Posterior vena cava (tissue), 2 donors: Measurements from ENCODE around the gene ATP5ME. TPM values are rescaled to one million over a fixed set of nuclear protein-coding genes. Genes with fewer than 3 reads are reported as not detected.
"Not testable (repeated sequence)": the region's sequence is repeated elsewhere in the genome, so short reads cannot be mapped to it uniquely, and the experiment has no call there.

Source experiments
- DNase-seq: peaks from one replicate; pipeline ENCODE4 v3.0.0-alpha.2; 2020; ENCODE audit warnings: low spot score
- intact Hi-C, 2 donors: fragments of 100-400 bp; cut with DNase I; formaldehyde crosslinking; loops; one replicate each; pipeline versions ENCODE4 v1.14.1 to v1.14.2; 2022 to 2023
- total RNA-seq, 2 donors: library from RNA; stranded (reverse); fragmentation: NEBNext Ultra II Directional; extraction: Animal tissue kit (Norgen Biotek cat#: 25700); gene quantifications; one replicate each; pipeline ENCODE4 v1.2.1, GENCODE V29; 2021
- donor health status: DM: yes; HTN: yes; CAD: no.
- donor health status: DM: yes; HTN: yes; CAD: no.

Gene ATP5ME
- total RNA-seq, 2 donors from 2014 or later, result 180 to 237 TPM

GRCh38 chr4:706083-706633 lies 32.1 kb upstream of the ATP5ME start:
- intact Hi-C loops, DNase-seq: not testable (repeated sequence)

DNA sequence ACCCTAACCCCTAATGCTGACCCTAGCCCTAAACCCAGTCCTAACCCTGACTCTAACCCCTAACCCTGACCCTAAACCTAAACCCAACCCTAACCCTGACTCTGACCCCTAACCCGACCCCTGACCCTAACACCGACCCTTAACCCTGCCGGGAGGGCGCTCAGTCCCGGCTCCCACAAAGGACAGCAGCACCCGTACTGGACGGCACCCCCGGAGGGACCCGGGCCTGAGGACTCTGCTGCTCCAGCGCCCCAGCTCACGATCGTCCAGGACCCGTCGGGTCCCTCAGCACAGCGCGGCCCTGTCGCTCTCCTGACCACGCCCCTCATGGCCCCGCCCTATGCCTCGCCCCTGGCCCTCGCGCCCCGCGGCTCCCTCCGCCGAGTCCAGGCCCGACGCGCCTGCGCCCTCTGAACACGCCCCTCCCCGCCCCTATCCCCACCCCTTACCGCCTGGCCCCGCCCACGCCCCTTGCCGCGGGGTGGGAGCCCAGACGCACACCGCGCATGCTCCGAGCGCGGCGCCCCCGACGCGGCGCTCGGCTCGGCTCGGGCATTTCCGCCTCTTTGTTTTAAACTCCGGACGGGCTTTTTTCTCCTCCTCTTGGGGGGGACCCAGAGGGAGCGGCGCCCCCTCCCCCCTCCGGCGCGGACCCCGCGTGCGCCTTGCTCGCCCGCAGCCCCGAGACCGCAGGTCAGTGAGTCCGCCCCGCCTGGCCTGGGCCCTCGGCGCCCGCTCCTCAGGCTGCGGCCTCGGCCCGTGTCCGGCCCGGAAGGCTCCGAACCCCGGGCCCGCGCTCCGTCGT lies 31.4 kb upstream of the ATP5ME start, which contains the start of gene PCGF3:
Gene PCGF3 (plus strand): TSS at position 555 of the 805 bp plus-strand sequence. CDS start 27,849 bp downstream, outside the sequence.
- intact Hi-C loops, result no loop called here

GRCh38 chr4:704971-705277 lies 30.8 kb upstream of the ATP5ME start:
- intact Hi-C loops, result no loop called here

More for the DNA sequence above, 31.4 kb upstream of the ATP5ME start, which contains the start of gene PCGF3:
- peak; percentile 99 for DNase-seq

DNA sequence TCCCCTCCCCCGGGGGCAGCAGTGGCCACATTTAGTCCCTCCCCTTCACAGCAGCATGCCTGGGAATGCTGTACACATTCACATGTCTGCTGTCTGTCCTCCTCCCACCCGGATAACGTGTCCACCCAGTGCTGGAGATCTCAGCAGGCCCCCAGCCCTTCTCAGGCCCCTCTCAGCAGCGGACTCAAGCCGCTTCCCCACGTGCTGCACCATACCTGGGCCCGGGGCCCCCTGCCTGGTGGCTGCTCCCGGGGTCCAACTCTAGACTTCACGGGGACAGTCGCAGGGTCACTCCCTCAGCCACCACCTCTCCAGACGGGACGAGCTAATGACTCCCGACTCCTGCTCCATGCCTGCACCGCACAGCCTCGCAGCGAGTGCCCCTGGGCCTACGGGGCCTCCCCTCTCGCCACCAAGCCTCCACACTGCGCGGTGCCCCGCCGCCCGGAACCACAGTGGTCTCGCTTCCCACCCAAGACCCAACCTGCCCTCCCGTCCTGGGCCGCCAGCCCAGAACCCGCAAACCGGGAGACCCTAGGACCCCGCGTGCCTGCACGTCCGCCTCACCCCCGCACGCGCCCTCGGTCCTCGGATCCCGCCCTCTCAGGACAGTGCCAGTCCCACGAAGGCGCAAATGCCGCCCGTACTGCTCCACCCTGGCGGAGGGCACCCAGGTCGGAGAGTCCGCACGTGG lies 30.3 kb upstream of the ATP5ME start:
- intact Hi-C loops, result no loop called here
- DNase-seq, result peak; percentile 81

More at GRCh38 chr4:704971-705277, 30.8 kb upstream of the ATP5ME start:
- DNase-seq, result no peak

DNA sequence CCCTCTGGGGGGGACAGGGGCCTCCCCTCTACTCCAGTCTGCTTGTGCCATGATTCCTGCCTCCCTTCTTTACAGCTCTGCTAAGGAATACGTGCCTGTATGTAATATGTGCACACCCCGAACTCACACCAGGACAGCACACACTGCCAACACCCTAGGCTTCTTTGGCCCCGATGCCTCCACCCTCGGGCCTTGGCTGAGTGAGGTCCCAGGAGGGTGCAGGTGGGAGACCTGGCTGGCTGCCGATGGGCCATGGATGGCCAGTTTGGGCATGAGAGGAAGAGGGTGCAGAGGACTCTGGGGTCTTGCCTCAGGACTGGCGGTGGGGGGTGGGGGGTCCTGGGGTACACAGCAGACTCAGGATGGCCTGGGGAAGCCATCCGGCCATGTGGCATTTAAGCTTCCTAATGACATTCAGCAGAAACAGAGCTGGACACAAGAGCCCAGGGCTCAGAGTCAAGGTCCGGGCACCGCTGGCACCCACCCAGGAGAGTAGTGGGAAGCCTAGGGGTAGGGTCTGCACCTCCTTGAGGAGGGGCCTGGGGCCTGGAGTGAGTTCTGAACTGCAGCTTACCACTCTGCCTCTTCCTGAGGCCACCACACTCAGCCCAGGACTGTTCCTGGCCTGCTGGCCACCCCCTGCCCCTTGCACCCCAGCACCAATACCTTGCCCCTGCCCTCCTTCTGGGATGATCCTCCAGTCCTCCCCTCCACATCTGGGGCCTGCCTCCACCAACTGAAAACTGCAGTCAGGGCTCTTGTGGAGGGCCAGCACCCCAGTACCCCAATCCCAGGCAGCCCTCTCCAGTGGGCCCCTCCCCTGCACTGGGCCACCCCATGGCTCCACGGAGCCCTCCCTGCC lies 29.5 kb upstream of the ATP5ME start:
- no peak for DNase-seq
- intact Hi-C loops, result no loop called here

DNA sequence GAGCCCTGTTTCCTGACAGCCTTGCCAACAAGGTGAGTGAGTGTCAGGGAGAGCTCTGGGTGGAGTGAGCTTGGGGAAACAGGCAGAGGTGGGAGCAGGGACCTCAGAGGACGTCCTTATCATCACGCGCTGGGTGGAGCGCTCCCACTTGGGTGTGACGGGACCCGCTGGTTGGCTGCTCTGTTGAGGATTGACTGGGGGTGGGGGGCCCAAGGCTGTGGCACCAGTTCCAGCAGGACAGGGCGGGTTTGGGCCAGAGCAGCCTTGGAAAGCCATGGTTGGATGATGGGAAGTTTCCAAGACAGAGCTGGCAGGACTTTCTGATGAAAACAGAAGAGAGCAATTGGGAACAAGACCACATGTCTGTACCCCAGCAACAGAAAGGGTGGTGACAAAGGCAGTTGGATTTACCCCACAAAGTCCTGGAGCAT lies 28.6 kb upstream of the ATP5ME start:
- intact Hi-C loops, result no loop called here
- DNase-seq, result no peak

- intact Hi-C loops, result no loop called here
- no peak for DNase-seq
These were observed 26.6 kb upstream of the ATP5ME start for GRCh38 chr4:700587-701264.

DNA sequence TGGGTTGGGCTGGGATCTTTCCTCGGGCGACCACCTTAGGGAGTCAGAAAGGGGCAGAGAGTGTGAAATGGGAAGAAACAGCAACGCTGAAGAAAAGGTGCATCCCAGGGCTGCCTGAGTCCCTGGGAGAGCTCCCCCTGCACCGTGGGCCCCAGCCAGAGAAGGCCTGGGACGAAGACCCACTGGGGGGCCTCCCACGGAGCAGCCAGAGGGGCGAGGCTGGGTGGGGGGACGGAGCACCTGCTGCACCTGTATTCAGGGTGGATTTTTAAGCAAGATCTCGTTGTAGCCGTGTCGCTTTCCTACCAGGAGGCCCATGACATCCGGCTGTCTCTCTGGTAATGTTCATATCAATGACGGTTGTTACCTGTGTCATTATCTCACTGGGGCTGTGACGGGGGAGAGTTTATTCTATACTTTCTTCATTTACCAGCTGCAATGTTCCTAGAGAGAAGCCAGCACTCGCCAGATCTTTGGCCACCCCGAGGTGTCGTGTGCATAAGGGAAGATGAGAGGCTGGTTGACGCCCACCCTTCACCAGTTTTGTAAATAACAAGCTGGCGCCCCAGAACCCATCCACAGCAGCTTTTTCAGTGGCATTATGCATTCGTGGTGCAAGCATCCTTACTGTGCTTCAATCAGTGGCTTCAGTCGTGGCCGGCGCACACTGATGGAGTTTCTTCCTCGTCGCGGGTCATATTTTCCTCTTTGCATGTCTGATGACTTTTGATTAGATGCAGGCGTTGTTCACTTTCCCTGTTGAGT lies 25.9 kb upstream of the ATP5ME start:
- intact Hi-C loops, result no loop called here
- DNase-seq, result no peak

- intact Hi-C loops, DNase-seq: not testable (repeated sequence)
These were observed 20.4 kb upstream of the ATP5ME start for GRCh38 chr4:694341-694940.

GRCh38 chr4:692771-693554 lies 18.9 kb upstream of the ATP5ME start:
- intact Hi-C loops, result no loop called here
- DNase-seq, result no peak

DNA sequence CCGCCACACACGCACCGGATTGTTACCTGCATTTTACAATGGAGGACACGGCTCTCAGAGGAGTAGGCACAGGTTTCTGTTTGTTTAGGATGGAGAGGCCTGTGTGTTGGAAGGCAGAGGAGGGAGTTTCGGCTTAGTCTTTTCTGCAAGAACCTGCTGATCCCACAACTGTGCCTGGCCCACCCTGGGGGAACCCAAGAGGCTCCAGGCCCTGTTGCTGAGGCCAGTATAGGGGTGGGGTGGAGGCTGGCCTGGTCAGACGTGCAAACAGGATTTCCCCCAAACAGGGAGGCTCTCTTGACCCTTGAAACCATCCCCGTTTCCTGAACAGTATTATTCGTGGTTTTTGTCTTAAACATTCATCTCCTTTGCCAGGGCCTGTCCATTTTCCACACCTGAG lies 15.6 kb upstream of the ATP5ME start:
- no peak for DNase-seq

DNA sequence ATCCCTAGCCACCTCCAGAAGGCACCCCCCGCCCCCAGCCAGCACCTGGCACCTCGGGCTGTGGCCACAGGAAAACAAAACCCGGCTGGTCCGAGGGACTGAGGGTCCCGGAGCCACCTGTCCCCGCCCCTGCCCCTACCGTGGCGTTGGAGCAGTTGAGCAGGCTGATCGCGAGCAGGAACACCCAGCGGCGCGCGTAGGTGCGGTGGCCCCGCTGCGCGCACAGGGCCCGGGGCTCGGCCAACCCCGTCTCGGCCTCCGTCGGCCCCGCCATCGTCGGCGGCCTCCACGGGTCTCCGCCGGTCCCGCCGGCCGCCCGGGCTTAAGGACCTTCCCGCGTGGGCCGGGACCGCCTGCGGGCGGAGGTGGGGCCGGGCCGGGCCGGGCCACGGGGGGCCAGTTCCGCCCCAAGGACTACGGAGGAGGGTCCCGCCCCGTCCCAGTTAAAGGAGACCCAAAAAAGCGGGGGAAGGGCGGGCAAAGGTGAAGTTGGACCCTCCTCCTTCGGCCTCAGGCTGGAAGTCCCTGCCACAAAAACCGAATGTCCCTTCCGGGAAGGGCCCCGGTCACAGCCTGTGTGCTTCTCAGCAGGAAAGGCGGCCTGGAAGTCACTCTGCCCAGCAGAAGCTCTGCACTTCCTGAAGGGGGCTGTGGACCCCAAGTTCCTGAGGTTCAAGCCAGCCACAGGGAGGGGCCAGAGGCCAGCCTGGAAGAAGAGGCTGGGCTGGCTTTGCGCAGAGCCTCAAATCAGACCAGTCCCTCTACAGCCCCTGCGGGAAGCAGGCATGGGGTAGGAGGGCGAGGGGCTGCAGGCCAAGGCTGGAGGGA lies 15.0 kb upstream of the ATP5ME start, which contains the start of gene SLC49A3:
Gene SLC49A3 (minus strand): TSS at position 298 of the 828 bp plus-strand sequence. CDS start 24 bp downstream, at position 274.
- DNase-seq, result no peak
- intact Hi-C loops, result no loop called here

More for the DNA sequence above, 15.6 kb upstream of the ATP5ME start:
- intact Hi-C loops, result no loop called here

DNA sequence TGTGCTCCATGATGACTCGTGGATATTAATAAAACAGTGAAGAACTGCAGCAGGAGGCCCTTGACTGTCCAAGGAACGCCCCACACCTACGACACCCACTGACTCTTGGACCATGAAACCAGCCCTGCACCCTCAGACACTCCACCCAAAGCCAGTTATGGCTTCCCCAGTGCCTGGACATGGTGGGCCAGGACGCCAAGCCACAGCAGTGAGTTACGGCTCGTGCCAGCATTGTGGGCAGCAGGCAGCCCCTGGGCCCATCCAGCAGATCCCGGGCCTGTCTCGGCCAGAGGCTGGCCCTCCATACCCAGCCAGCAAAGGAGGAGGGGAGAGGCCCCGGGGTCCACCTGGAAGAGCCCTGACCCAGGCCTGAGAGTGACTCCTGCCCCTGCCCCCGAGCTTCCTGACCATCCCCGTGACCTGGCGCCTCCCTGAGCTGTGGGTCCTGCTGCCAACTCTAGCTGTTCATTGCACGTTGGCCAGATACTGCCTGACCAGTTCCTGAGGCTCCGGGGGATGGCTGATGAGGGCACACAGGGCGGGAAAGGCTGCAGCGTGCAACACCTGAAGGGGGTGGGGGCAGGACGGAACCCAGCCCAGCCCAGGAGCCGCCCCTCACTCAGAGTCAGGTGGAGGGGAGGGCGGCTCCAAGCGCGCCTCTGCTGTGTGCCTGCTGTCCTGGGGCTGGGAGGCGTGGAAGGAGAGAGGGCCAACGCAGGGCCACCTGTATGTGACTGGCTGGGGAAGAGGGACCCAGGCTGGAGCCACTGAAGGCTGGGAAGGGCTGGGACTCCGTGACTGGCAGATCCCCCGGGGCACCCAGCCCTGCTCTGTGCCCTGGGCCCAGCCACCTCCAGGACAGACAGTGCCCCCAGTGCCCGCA lies 14.1 kb upstream of the ATP5ME start:
- no peak for DNase-seq
- intact Hi-C loops, result no loop called here

DNA sequence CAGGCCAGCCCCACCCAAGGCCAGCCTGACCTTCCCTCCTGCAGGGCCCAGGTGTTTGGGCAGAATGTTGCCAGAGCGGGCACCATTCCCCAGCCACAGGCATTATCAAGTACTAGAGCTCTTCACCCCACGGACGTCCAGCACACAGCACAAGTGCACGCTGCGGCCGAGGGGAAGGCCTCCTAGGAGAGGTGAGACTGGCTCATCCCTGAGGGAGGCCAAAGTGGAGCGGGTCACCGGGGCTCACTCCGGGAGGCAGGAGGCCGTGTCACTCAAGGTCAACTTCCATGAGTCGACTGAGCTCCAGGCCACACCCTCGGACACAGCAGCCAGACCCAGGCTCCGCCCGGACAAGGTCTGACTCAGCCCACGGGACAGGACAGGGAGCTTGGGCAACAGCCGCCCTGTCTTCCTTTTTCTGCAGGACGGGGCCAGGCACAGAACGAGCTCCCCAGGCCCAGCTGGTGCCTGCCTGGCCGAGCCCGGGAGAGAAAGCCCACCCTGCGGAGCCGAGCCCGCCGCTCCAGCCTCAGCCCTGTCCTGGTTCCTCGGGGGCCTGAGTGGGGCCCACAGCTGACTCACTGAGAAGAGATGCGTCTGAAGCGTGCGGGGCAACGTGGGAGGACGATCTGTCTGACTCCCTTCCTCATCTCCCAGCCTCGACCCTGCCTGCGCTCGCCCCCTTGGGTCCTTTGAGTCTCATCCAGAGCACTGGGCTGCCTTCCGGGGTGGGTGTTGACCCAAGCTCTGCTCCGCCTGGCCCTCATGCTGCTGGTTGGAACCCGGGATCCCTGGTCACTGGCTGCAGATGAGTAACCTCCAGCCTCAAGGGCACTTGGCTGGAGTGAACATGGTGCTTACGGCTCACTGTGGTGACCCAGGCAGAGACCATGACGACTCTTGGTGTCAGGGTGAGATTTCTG lies 13.2 kb upstream of the ATP5ME start:
- intact Hi-C loops, result no loop called here
- peak; percentile 96 for DNase-seq
